Measurements from ENCODE around the gene HOXA10. TPM values are rescaled to one million over a fixed set of nuclear protein-coding genes. Genes with fewer than 3 reads are reported as not detected.

HOXA10 gene
- total RNA-seq: 0.10 TPM

- DNase-seq (ENCODE audit: low spot score) (no peak), ATAC-seq (no peak)
Measured at GRCh38 chr7:27173956-27174873, at the start of gene HOXA10. Gene HOXA10, minus strand, starts transcription at chr7:27174320. Its CDS starts 14 bp downstream, at chr7:27174306.

GRCh38 chr7:27221201-27221797 is 47.2 kb upstream of the HOXA10 start:
- DNase-seq (ENCODE audit: low spot score): peak; percentile 0
- no peak for ATAC-seq

- peak; percentile 28 for DNase-seq (ENCODE audit: low spot score)
- ATAC-seq: no peak
Measured at GRCh38 chr7:27220440-27220955, 46.4 kb upstream of the HOXA10 start.

- no peak for ATAC-seq
Measured at GRCh38 chr7:27219821-27220220, 45.7 kb upstream of the HOXA10 start.

GRCh38 chr7:27217951-27218350 is 43.8 kb upstream of the HOXA10 start:
- ATAC-seq: no peak
- DNase-seq (ENCODE audit: low spot score): no peak

More at GRCh38 chr7:27219821-27220220, 45.7 kb upstream of the HOXA10 start:
- DNase-seq (ENCODE audit: low spot score): no peak

- ATAC-seq (no peak), DNase-seq (ENCODE audit: low spot score) (no peak)
Measured at GRCh38 chr7:27215356-27215755, 41.2 kb upstream of the HOXA10 start.

GRCh38 chr7:27214239-27214950 is 40.3 kb upstream of the HOXA10 start:
- no peak for DNase-seq (ENCODE audit: low spot score)
- ATAC-seq: no peak

- DNase-seq (ENCODE audit: low spot score): no peak
- ATAC-seq: no peak
Measured at GRCh38 chr7:27213433-27214238, 39.5 kb upstream of the HOXA10 start.

- ATAC-seq: no peak
- DNase-seq (ENCODE audit: low spot score): no peak
Measured at GRCh38 chr7:27212497-27213432, 38.6 kb upstream of the HOXA10 start.

GRCh38 chr7:27211764-27212204 is 37.7 kb upstream of the HOXA10 start:
- ATAC-seq: no peak
- DNase-seq (ENCODE audit: low spot score): no peak

- ATAC-seq (peak; percentile 7), DNase-seq (ENCODE audit: low spot score) (no peak)
Measured at GRCh38 chr7:27211084-27211446, 36.9 kb upstream of the HOXA10 start.

- DNase-seq (ENCODE audit: low spot score) (peak; percentile 72), ATAC-seq (peak; percentile 90)
Measured at GRCh38 chr7:27210441-27211083, 36.4 kb upstream of the HOXA10 start.

- ATAC-seq (no peak), DNase-seq (ENCODE audit: low spot score) (no peak)
Measured at GRCh38 chr7:27209933-27210440, 35.9 kb upstream of the HOXA10 start.

- ATAC-seq (no peak), DNase-seq (ENCODE audit: low spot score) (no peak)
Measured at GRCh38 chr7:27208998-27209397, 34.9 kb upstream of the HOXA10 start.

- peak; percentile 6 for DNase-seq (ENCODE audit: low spot score)
- ATAC-seq: no peak
Measured at GRCh38 chr7:27207348-27207985, 33.3 kb upstream of the HOXA10 start.

- ATAC-seq: no peak
- no peak for DNase-seq (ENCODE audit: low spot score)
Measured at GRCh38 chr7:27205325-27206280, 31.5 kb upstream of the HOXA10 start.

GRCh38 chr7:27204851-27205322 is 30.8 kb upstream of the HOXA10 start:
- peak; percentile 43 for DNase-seq (ENCODE audit: low spot score)

More at GRCh38 chr7:27204851-27205322, 30.8 kb upstream of the HOXA10 start:
- ATAC-seq: no peak

All from left lobe of liver (tissue), 2 donors.